ENCODE measurements around the gene CFAP410.

- TF ChIP-seq EZH2 (IDR thresholded peaks at IDR 0.05; ENCODE audit: insufficient read depth, poor library complexity, severe bottlenecking) (no peak), EZH2phosphoT487 (IDR thresholded peaks at IDR 0.05; ENCODE audit: insufficient read depth, low read depth) (no peak)
Measured at GRCh38 chr21:44301961-44302406, 37.2 kb downstream of the CFAP410 start.
